ENCODE measurements around the gene ZNF195.

DNA sequence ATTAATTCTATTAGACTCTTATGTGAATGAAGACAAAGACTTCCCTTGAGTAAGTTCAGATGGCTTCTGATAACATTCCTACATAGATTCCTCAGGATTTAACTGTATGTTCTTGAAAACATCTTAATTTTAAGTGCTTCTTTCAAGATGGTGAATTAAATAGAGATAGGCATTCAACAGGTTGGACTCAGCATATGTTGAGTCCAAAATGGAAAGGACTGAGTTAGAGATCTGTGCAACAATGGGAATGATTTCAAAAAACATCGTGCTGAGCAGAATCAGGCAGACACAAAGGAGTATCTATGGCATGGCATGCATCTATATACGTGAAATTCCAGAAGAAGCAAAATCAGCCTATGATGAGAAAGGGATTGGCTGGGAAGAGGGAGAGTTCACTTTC is 36.2 kb downstream of the ZNF195 start:
- TF ChIP-seq POLR2A (IDR thresholded peaks at IDR 0.05), result no peak
- TF ChIP-seq, protein P1, sequence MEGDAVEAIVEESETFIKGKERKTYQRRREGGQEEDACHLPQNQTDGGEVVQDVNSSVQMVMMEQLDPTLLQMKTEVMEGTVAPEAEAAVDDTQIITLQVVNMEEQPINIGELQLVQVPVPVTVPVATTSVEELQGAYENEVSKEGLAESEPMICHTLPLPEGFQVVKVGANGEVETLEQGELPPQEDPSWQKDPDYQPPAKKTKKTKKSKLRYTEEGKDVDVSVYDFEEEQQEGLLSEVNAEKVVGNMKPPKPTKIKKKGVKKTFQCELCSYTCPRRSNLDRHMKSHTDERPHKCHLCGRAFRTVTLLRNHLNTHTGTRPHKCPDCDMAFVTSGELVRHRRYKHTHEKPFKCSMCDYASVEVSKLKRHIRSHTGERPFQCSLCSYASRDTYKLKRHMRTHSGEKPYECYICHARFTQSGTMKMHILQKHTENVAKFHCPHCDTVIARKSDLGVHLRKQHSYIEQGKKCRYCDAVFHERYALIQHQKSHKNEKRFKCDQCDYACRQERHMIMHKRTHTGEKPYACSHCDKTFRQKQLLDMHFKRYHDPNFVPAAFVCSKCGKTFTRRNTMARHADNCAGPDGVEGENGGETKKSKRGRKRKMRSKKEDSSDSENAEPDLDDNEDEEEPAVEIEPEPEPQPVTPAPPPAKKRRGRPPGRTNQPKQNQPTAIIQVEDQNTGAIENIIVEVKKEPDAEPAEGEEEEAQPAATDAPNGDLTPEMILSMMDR (IDR thresholded peaks at IDR 0.05), result no peak

Measured in suprapubic skin (tissue), 3 donors.